Panc1 (cell line): ENCODE results near the gene GPRIN1. TPM values are rescaled to one million over a fixed set of nuclear protein-coding genes. Genes with fewer than 3 reads are reported as not detected.

ENCODE experiments used
- ATAC-seq: fragments of 200-7000 bp; cut with Tn5 transposase; 2 replicates; pipeline ENCODE4 v1.9.1; 2020; ENCODE audit warnings: mild to moderate bottlenecking, moderate library complexity
- BruUV-seq: library from RNA; stranded (reverse); fragments of 400-500 nt; replicated peaks from 2 replicates; lab custom pipeline; 2021; lab: Mats Ljungman, UMichigan
- CTCF ChIA-PET: fragments of 300-600 bp; sonication (Branson Sonifier 250); formaldehyde crosslinking; loops from one replicate; lab custom pipeline; 2022; ENCODE audit warnings: antibody characterized with exemption; lab: Charles Lee
- POLR2A ChIA-PET: fragments of 300-600 bp; sonication (Branson Sonifier 250); formaldehyde crosslinking; loops from one replicate; lab custom pipeline; 2022; ENCODE audit warnings: antibody characterized with exemption; lab: Charles Lee
- DNase-seq: peaks from one replicate; pipeline ENCODE4 v3.0.0-alpha.2; 2010; ENCODE audit warnings: low read depth, low spot score
- H3K27ac ChIP-seq: 2 replicates; pipeline ENCODE4 v1.5.1; 2011; ENCODE audit warnings: mild to moderate bottlenecking, low read length, inconsistent platforms
- H3K27me3 ChIP-seq: fragments of 200-500 bp; sonication (Bioruptor generic); 2 replicates; pipeline ENCODE4 v1.6.0; 2014; ENCODE audit warnings: low read length, inconsistent platforms; ENCODE audit not compliant: control insufficient read depth, insufficient read depth
- H3K36me3 ChIP-seq: fragments of 200-500 bp; sonication (Bioruptor generic); 2 replicates; pipeline ENCODE4 v1.5.1; 2014; ENCODE audit warnings: inconsistent platforms, mild to moderate bottlenecking, low read length, moderate library complexity; ENCODE audit not compliant: control insufficient read depth, insufficient read depth
- H3K4me1 ChIP-seq: 2 replicates; pipeline ENCODE4 v1.5.1; 2011; ENCODE audit warnings: inconsistent platforms, mild to moderate bottlenecking, low read length, moderate library complexity; ENCODE audit not compliant: control insufficient read depth, insufficient read depth
- H3K4me3 ChIP-seq, 2 experiments: 2 replicates each; pipeline ENCODE4 v1.5.1; 2011 to 2012; ENCODE audit warnings: low read depth in 2 of 2, low read length in 2 of 2, mild to moderate bottlenecking in 2 of 2, inconsistent platforms in 1 of 2, moderate library complexity in 1 of 2
- H3K9me3 ChIP-seq: fragments of 200-500 bp; sonication (Bioruptor generic); 2 replicates; pipeline ENCODE4 v1.5.1; 2014; ENCODE audit warnings: low read depth, mild to moderate bottlenecking, inconsistent platforms, low read length, moderate library complexity; ENCODE audit not compliant: control insufficient read depth, insufficient read depth
- CTCF ChIP-seq: fragments of 450-650 bp; IDR thresholded peaks from 2 replicates; pipeline ENCODE4 v1.5.1; 2017; ENCODE audit warnings: mild to moderate bottlenecking
- POLR2AphosphoS5 ChIP-seq: IDR thresholded peaks from 2 replicates; pipeline ENCODE4 v1.6.1; 2012; ENCODE audit warnings: mild to moderate bottlenecking, low read depth, low read length, moderate library complexity
- REST ChIP-seq, 2 experiments: IDR thresholded peaks; 2 replicates each; pipeline ENCODE4 v1.6.1; 2011 to 2012; ENCODE audit warnings: low read depth in 2 of 2, control low read depth in 1 of 2, low read length in 1 of 2, mild to moderate bottlenecking in 1 of 2, moderate library complexity in 1 of 2; ENCODE audit not compliant: insufficient read depth in 1 of 2
- SIN3A ChIP-seq: IDR thresholded peaks from 2 replicates; pipeline ENCODE4 v1.6.1; 2012; ENCODE audit warnings: low read depth, mild to moderate bottlenecking, low read length, moderate library complexity, borderline replicate concordance; ENCODE audit not compliant: insufficient read depth
- TCF7L2 ChIP-seq: IDR thresholded peaks from 2 replicates; pipeline ENCODE4 v1.6.1; 2011; ENCODE audit warnings: mild to moderate bottlenecking, low read depth, low read length, inconsistent platforms
- in situ Hi-C: cut with HindIII; loops from 2 replicates; pipeline ENCODE4 v1.10.0; 2016; ENCODE audit warnings: low sequenced_read_pairs, low pct_unique_long_range_greater_than_20kb
- intact Hi-C: fragments of 100-400 bp; cut with micrococcal nuclease; formaldehyde crosslinking; loops from one replicate; pipeline ENCODE4 v1.10.0; 2022; ENCODE audit not compliant: unreplicated experiment
- total RNA-seq: library from RNA; stranded (reverse); gene quantifications from one replicate; pipeline ENCODE4 v1.2.1, GENCODE V29; 2021; ENCODE audit not compliant: unreplicated experiment

The GPRIN1 gene
- total RNA-seq, 1 experiment from 2014 or later, result 18.9 TPM

GRCh38 chr5:176616511-176616910, 6.6 kb upstream of the GPRIN1 start:
- H3K9me3 ChIP-seq, result no peaks in the 10 kb centered on the region
- in situ Hi-C loops, result no loop called here
- ChIA-PET POLR2A (no interaction called here), CTCF (interaction anchor here (0.6 to 0.9 kb wide), 3 partner anchors 26 to 201 kb away, joined by 3 to 4 read pairs (median 4); no protein-coding TSS in a partner anchor)
- no TSS peak for BruUV-seq
- ATAC-seq, result no peak
- TF ChIP-seq TCF7L2 (no peak), CTCF (no peak), REST (IDR thresholded peaks at IDR 0.05; ENCODE audit: insufficient read depth in 1 of 2, low read depth in 2 of 2, low read length in 1 of 2) (no peak), SIN3A (no peak), POLR2AphosphoS5 (no peak)
- no peaks in the 10 kb centered on the region for H3K36me3 ChIP-seq
- H3K27me3 ChIP-seq, result no peaks in the 10 kb centered on the region
- H3K4me1 ChIP-seq, result peaks cover 5% of the 10 kb centered on the region; the same call in 1 of the 2 replicates
- intact Hi-C loops, result no loop called here
- no peak overlapping the region for H3K27ac ChIP-seq
- H3K4me3 ChIP-seq, result no peak overlapping the region
- no peak for DNase-seq

GRCh38 chr5:176614805-176615478, 5.0 kb upstream of the GPRIN1 start:
- in situ Hi-C loops (no loop called here), intact Hi-C loops (no loop called here)
- peaks cover 4% of the 10 kb centered on the region; the same call in 1 of the 2 replicates for H3K4me1 ChIP-seq
- no peaks in the 10 kb centered on the region for H3K9me3 ChIP-seq
- POLR2A ChIA-PET, result no interaction called here
- peak; percentile 47; the same call in 1 of the 2 replicates for ATAC-seq
- H3K4me3 ChIP-seq, result no peak overlapping the region
- no peaks in the 10 kb centered on the region for H3K36me3 ChIP-seq
- CTCF ChIA-PET, result interaction anchor here (0.6 kb wide), 1 partner anchor 191 kb away, joined by 4 read pairs; no protein-coding TSS in a partner anchor
- H3K27ac ChIP-seq, result no peak overlapping the region
- no TSS peak for BruUV-seq
- no peaks in the 10 kb centered on the region for H3K27me3 ChIP-seq
- DNase-seq, result no peak
- TF ChIP-seq SIN3A (no peak), POLR2AphosphoS5 (no peak), REST (IDR thresholded peaks at IDR 0.05; ENCODE audit: insufficient read depth in 1 of 2, low read depth in 2 of 2, low read length in 1 of 2) (no peak), TCF7L2 (no peak), CTCF (no peak)
